Middle frontal gyrus (tissue), 1 donor: ENCODE data around the gene SORL1.
A peak's percentile ranks its signal among the peaks of the same experiment; 100 is the strongest.

Experiments used
- DNase-seq: peaks from one replicate; pipeline ENCODE4 v3.0.0-alpha.2; 2015; ENCODE audit warnings: low spot score; ENCODE audit errors: extremely low spot score

SORL1 gene

DNA sequence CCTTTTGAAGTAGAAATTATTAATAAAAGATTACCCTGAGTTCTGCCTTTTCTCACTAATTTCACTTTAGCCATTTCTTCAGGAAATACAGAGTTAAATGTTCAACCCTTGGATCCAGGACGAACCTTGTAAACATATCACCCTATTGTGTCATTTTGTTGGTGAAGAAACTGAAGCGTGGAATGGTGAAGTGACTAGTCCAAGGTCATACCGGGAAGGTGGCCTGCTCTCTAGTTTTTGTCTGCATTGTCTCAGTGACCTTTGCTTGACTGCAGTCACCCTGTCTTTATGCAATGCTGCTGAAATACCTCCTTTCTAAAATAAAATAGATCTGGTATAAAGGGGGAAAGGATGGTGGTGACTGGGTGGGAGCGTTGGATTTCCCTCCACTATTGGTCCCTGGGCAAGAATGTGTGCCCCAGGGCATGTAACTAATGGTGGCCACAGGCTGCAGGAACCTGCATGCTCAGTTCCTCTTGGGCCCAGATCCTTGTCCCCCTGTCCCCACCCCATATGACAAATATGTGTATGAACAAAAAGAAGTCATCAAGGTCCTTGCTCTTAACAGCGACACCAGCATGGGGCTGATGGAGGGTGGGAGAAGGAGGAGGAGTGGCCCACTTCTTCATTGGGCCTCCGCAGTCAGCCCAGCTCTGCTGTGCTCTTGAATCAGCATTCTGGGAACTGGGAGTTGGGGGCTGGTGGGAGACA is 1.6 kb downstream of the SORL1 start:
- DNase-seq: no peak

DNA sequence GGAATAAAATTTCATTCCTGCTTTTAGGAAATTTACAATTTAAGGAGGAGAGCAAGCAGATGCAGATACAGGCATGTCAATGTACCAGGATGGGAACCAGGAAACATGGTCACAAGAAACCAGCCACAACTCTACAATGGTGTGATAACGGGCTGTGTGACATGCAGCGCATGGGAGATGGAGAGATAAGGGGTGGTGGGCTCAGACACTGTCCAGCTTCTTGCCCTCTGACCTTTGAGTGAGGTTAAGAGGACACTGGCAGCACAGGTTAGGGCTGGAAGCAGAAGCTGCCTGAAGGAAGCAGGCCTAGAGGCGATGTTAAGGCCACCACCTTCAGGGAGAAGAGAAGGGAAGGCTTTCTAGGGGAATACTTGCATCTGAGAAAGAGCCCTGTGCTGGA is 3.0 kb downstream of the SORL1 start:
- no peak for DNase-seq

DNA sequence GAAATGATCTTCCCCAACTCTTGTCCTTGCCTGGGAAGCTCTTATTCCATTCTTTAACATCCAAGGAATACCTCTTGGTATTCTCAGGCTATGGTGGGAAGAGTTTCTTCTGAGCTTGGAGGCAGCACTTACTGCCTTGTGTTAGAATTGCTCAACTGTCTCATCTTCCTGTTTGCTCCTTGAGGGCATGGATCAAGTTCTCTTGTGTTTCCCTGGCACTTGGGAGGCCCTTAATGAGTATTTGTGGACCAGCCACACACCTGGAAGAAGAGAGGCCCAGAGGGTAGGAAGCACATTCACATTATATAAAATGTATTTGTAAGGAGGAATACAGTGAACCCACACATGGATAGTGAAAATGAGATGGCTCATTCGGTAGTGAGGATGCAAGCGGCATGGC is 4.0 kb downstream of the SORL1 start:
- no peak for DNase-seq

DNA sequence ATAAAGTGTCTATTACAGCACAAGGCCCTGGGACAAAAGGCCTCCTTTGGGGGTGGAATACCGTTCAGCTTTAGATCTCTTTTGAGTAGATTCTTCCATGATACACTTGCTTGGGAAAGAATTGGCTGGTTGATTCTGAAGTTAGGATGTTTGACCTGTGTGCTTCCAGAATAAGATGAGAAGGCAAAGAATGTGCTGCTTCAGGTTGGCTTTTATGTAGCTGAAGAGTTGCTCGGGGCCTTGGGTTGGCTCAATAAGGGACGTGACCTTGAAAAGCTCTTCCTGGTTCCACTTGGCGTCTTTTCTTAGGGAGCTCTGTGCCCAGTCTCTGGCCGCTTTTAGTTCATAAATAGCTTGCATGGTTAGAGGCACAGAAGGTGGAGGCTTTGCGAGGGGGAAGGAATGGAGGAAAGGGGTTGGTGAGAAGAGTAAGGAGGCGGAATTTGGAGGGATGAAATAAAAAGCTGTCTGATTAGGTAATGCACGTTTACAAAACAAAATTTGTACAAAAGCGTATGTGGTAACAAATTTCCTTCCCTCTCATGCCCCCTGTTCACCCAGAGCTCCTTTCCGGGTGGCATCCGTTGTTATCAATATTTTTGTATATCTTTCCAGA is 4.8 kb downstream of the SORL1 start:
- no peak for DNase-seq

GRCh38 chr11:121458551-121458950 is 6.4 kb downstream of the SORL1 start:
- DNase-seq: no peak

DNA sequence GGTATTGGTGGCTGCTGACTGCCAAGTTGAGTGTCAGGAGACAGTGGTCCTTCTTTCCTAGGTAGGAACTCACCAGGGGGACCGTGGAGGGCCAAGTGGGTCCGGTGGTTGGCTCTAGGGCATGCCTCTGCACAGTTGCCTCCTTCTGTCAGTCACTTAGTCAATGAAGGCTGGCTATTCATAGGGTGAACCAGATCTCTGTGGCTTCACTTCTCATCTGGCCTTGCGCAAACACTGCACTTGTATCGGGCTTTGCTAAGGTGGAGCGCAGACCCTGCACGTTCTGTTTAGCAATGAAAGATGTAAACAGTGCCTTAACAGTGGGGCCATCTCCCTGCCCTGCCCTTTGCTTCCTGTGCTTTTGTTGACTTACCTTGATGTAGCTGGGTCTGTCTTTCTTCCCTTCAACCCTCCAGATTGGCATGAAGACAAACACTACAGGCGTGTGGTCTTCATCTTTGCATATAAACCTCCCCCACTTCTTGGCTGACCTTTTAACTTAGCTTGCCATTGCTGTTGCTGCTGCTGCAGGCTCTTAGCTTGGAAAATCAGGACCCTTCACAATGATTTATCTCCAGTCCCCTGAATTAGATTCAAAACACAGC is 7.4 kb downstream of the SORL1 start:
- no peak for DNase-seq

DNA sequence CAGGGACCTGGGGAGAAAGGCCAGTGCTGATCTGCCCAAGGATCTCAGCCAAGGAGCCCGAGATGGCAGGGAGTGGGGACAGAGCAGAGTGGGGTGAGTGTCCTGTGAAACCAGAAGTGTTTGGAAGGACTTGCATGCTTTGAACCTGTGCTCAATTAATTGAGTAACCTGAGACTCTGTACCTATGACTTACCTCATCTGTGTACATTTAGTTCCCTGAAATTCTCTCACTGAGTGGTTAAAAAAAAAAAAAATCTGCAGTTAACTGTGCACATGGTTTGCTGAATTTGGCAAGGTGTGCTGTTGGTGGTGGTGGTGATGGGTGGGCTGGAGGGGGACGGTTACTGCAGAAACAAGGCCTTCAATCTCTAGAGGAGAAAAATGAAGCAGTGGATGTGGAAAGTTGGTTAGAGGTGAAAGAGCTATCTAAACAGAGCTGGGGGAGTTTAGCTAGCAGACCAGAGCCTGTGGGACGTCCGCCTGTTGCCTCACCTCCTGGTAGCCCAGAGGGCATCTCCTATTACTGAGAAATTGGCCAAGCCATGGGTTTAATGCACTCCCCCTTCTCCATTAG is 8.9 kb downstream of the SORL1 start:
- DNase-seq: no peak

GRCh38 chr11:121461843-121462242 is 9.7 kb downstream of the SORL1 start:
- DNase-seq: no peak

DNA sequence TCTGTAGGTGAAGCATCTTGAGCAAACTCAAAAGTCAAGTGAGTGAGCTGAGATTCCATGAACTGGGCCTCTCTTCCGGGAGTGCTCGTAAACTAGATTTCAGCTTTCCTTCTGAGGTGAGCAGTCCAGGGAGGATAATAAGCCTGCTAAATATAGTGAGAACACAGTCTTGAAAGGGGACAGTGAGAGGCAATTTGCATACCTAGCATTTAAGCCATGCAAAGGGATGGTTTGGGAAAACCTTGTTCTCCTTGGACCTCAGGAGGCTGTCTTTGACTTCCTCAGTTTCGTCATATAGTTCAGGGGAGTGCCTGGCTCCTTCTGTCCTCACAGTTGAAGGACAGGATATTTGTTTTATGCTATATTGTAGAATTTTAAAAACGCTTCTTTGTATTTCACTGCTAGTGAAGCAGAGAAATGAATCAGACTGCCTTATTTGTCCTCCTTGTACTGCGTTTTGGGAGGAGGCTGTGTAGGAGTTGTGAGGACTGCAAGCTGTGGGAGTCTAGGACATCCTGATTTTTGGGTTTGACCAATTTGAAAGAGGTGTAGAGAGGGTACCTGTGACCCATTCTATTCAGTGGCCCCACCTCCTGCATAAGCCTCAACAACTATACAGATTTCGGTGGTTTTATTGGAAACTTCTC is 11.7 kb downstream of the SORL1 start:
- DNase-seq: no peak

DNA sequence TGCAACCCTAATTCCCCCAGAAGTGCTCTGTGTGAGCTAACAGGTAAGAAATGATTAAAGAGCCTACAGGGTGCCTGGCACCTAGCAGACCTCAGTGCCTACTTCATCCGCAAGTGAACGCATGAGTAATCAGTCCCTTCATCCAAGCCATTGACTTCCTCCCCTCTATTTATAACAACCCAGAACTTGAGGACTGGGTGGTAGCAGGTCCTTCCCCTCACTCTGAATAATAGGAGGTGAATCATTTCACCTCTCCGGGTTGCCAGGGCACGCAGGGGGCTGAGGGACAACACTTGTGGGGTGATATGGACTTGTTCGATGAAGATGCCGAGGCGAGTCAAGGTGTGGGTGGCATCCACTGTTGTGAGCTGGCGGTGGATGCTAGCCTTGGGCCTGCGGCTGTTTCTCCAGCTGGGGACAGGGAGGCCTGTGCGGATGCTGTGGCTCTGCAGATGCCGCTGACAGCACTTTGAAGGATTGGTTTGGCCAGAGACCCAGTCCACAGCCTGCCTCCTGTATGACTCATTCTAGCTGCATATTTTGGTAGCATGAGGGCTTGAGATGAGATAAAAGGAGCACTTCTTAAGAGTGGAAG is 12.3 kb downstream of the SORL1 start:
- DNase-seq: no peak

DNA sequence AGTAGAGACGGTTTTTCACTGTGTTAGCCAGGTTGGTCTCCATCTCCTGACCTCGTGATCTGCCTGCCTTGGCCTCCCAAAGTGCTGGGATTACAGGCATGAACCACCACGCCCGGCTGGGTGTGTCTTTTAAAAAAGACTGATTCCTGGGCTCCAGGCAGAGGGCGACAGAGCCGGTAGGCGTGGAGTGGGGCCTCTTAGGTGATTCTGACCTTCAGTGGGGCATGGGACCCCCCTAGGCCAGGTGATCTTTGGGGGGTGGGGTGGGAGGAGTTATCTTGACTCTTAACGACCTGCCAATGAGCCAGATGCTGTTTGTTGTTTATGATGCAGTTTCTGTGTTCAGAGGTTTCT is 13.6 kb downstream of the SORL1 start:
- DNase-seq: no peak

DNA sequence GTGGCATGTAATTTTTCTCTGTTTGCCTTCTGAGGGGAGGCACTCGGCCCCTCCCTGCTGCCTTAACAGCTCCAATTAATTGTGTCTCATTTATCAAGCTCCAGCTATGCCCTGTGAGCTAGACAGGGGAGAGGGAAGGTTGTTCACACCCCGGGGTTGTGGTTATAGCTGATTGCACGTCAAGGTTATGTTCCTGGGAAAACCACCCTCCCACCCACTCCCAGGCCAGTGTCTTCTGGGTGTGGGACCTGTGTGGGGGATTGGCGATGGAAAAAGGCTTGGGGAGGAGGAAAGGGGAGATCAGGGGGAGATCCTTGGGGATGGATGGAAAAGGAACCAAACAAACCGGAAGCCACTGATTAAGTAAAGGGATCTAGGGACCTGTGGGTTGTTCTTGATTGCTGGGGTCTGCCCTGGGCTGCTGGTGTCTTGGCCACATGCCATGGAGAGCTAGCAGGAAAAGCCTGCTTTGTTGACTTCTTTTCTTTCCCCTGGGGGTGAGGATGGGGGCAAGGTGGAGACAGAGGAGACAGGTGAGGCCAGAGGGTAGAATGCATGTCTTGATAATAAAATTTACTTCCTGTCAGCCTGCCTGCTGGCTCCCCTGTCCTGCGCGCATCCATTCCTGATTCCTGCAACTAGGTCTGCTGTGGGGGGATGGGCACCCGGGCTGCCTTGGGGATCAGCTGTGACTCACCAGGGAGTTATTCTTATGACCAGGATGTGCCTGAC is 14.1 kb downstream of the SORL1 start:
- no peak for DNase-seq

- DNase-seq: no peak
These were observed 15.4 kb downstream of the SORL1 start for GRCh38 chr11:121467471-121467870.

- DNase-seq: no peak
These were observed 15.9 kb downstream of the SORL1 start for GRCh38 chr11:121467965-121468364.

DNA sequence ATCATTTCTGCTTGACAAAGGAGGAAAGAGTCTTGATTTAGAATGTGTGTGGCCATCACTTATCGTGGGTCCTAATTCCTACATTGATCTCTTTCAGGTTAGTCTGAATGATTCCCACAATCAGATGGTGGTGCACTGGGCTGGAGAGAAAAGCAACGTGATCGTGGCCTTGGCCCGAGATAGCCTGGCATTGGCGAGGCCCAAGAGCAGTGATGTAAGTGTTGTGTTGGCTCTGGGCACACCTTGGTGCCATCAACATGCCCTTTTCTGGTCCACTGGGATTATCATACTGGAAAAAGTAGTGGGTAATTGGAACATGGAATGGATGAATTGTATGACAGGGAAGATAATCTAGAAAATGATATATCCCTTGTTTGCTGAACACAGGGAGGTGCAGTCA is 17.8 kb downstream of the SORL1 start:
- DNase-seq: no peak

DNA sequence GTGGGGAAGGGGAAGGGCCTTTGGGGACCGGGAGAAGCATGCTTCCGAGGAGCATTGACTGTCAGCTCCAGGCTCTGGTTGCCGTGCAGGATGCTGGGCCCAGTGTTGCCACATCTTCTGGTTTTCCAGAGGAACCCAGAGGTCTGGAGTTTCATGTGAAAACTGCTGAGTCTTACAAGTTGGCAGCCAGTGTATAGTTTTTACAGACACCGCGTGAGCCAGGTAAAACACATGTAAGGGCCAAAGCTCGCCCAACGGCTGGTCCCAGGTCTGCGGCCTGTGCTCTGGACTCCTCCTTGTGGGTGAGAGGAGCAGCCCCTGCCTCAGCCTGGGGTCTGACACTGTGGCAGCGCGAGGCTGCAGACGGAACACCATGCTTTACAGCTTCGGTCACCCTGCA is 19.1 kb downstream of the SORL1 start:
- DNase-seq: no peak

- DNase-seq: no peak
These were observed 20.2 kb downstream of the SORL1 start for GRCh38 chr11:121472312-121472711.

- peak; percentile 57 for DNase-seq
These were observed 21.1 kb downstream of the SORL1 start for GRCh38 chr11:121473064-121473777.

- DNase-seq: no peak
These were observed 22.6 kb downstream of the SORL1 start for GRCh38 chr11:121474680-121475079.

- DNase-seq: no peak
These were observed 24.4 kb downstream of the SORL1 start for GRCh38 chr11:121476379-121477032.
